HepG2 (cell line): Measurements from ENCODE around the gene SVOP. TPM values are rescaled to one million over a fixed set of nuclear protein-coding genes. Genes with fewer than 3 reads are reported as not detected.

Source experiments
- CERS6 ChIP-seq: sonication (generic); formaldehyde crosslinking; IDR thresholded peaks from 2 replicates; pipeline ENCODE4 v1.5.0; 2020; ENCODE audit warnings: missing genetic modification reagents
- GATAD2A ChIP-seq: IDR thresholded peaks from 2 replicates; pipeline ENCODE4 v1.6.1; 2016
- GZF1 ChIP-seq: sonication (generic); formaldehyde crosslinking; IDR thresholded peaks from 2 replicates; pipeline ENCODE4 v1.5.1; 2020; ENCODE audit warnings: mild to moderate bottlenecking, missing genetic modification reagents
- ISL2 ChIP-seq: sonication (generic); formaldehyde crosslinking; IDR thresholded peaks from 2 replicates; pipeline ENCODE4 v1.5.0; 2020; ENCODE audit warnings: missing genetic modification reagents
- MXD1 ChIP-seq: sonication (generic); formaldehyde crosslinking; IDR thresholded peaks from 2 replicates; pipeline ENCODE4 v1.4.0; 2020; ENCODE audit warnings: mild to moderate bottlenecking, missing genetic modification reagents
- MYNN ChIP-seq: sonication (generic); formaldehyde crosslinking; IDR thresholded peaks from 2 replicates; pipeline ENCODE4 v1.4.0; 2020; ENCODE audit warnings: mild to moderate bottlenecking, low read depth, missing genetic modification reagents
- POGK ChIP-seq: sonication (generic); formaldehyde crosslinking; conservative IDR thresholded peaks from 2 replicates; pipeline ENCODE4 v1.8.0; 2022; ENCODE audit warnings: mild to moderate bottlenecking, moderate library complexity, missing genetic modification reagents
- RBM39 ChIP-seq: fragments of 200-400 bp; formaldehyde crosslinking; IDR thresholded peaks from one replicate; pipeline ENCODE4 v1.6.1; 2018; ENCODE audit warnings: antibody characterized with exemption, mild to moderate bottlenecking, low read depth, low read length; ENCODE audit not compliant: poor library complexity, severe bottlenecking
- REPIN1 ChIP-seq: sonication (generic); formaldehyde crosslinking; IDR thresholded peaks from 2 replicates; pipeline ENCODE4 v1.8.0; 2022; ENCODE audit warnings: missing genetic modification reagents, low read depth, mild to moderate bottlenecking, borderline replicate concordance
- SMAD1 ChIP-seq: sonication (generic); formaldehyde crosslinking; IDR thresholded peaks from 2 replicates; pipeline ENCODE4 v1.4.0; 2020; ENCODE audit warnings: missing genetic modification reagents, low read depth, mild to moderate bottlenecking, borderline replicate concordance
- SP1 ChIP-seq, 2 experiments: fragments of 450-650 bp in 1 of 2; sonication (generic) in 1 of 2; formaldehyde crosslinking in 1 of 2; IDR thresholded peaks; 2 replicates each; pipeline versions ENCODE4 v1.4.0 to v1.6.1; 2016 to 2020; ENCODE audit warnings: missing genetic modification reagents in 1 of 2
- ZBTB44 ChIP-seq: sonication (generic); formaldehyde crosslinking; IDR thresholded peaks from 2 replicates; pipeline ENCODE4 v1.4.0; 2020; ENCODE audit warnings: missing genetic modification reagents
- ZMAT3 ChIP-seq: sonication (generic); formaldehyde crosslinking; conservative IDR thresholded peaks from 2 replicates; pipeline ENCODE4 v1.7.0; 2021; ENCODE audit warnings: missing genetic modification reagents
- ZNF354B ChIP-seq: sonication (generic); formaldehyde crosslinking; IDR thresholded peaks from 2 replicates; pipeline ENCODE4 v1.8.0; 2022; ENCODE audit warnings: mild to moderate bottlenecking, missing genetic modification reagents
- ZNF550 ChIP-seq: sonication (generic); formaldehyde crosslinking; IDR thresholded peaks from 2 replicates; pipeline ENCODE4 v1.4.0; 2020; ENCODE audit warnings: mild to moderate bottlenecking, missing genetic modification reagents, borderline replicate concordance
- ZNF713 ChIP-seq: sonication (generic); formaldehyde crosslinking; IDR thresholded peaks from 2 replicates; pipeline ENCODE4 v1.4.0; 2020; ENCODE audit warnings: mild to moderate bottlenecking, missing genetic modification reagents
- ZNF768 ChIP-seq: sonication (generic); formaldehyde crosslinking; IDR thresholded peaks from 2 replicates; pipeline ENCODE4 v1.4.0; 2020; ENCODE audit warnings: missing genetic modification reagents
- ZNF772 ChIP-seq: sonication (generic); formaldehyde crosslinking; IDR thresholded peaks from 2 replicates; pipeline ENCODE4 v1.5.0; 2020; ENCODE audit warnings: mild to moderate bottlenecking, missing genetic modification reagents
- ZNF883 ChIP-seq: sonication (generic); formaldehyde crosslinking; IDR thresholded peaks from 2 replicates; pipeline ENCODE4 v1.5.1; 2020; ENCODE audit warnings: mild to moderate bottlenecking, missing genetic modification reagents; ENCODE audit errors: not compliant biosample characterization
- ZSCAN25 ChIP-seq: sonication (generic); formaldehyde crosslinking; IDR thresholded peaks from 2 replicates; pipeline ENCODE4 v1.8.0; 2022; ENCODE audit warnings: mild to moderate bottlenecking, missing genetic modification reagents
- polyA plus RNA-seq, 8 experiments: library from polyadenylated mRNA; depleted of rRNA in 3 of 8; stranded (reverse) in 7 of 8; unstranded in 1 of 8; fragments of >200 nt; fragmentation: Illumina TruSeq in 4 of 8; extraction: Trizol in 4 of 8; gene quantifications; 2 replicates each; pipeline versions ENCODE4 v1.2.1 to v1.2.3, GENCODE V29; 2011 to 2016; ENCODE audit warnings: low read depth in 4 of 8, missing spikeins in 1 of 8, mixed read lengths in 1 of 8; ENCODE audit not compliant: insufficient read depth in 1 of 8
- total RNA-seq, 5 experiments: library from RNA; depleted of rRNA; stranded (reverse); fragments of >200 nt; fragmentation: Illumina TruSeq; extraction: Trizol; gene quantifications; 2 replicates each; pipeline ENCODE4 v1.2.3, GENCODE V29; 2016; ENCODE audit warnings: low read depth in 1 of 5
- TF ChIP-seq, protein P1 (sequence below): sonication (generic); formaldehyde crosslinking; IDR thresholded peaks from 2 replicates; pipeline ENCODE4 v1.4.0; 2020; ENCODE audit warnings: missing genetic modification reagents, borderline replicate concordance
- TF ChIP-seq, protein P2 (sequence below): IDR thresholded peaks from 2 replicates; pipeline ENCODE4 v1.6.1; 2018; ENCODE audit warnings: missing genetic modification reagents, mild to moderate bottlenecking, missing compliant biosample characterization

Gene SVOP
- total and polyA plus RNA-seq, 2 of the 13 experiments (the other 11 are each of a cell fraction or from before 2014, with no cell fraction given): not detected

GRCh38 chr12:109020796-109021380 lies at the start of gene SVOP (continued):
- TF ChIP-seq MXD1 (CRISPR knock-in tag) (peak; percentile 70; the same call in 1 of the 2 replicates), ISL2 (CRISPR knock-in tag) (peak; percentile 72), GZF1 (CRISPR knock-in tag) (no peak), ZMAT3 (CRISPR knock-in tag) (peak; percentile 95), ZNF713 (CRISPR knock-in tag) (no peak), ZNF883 (CRISPR knock-in tag) (peak; percentile 89), ZNF354B (peak; percentile 61; the same call in 1 of the 2 replicates), SP1 (IDR thresholded peaks at IDR 0.05) (no peak), SP1 (CRISPR knock-in tag; IDR thresholded peaks at IDR 0.05) (peak; percentile 50; the same call in 1 of the 2 replicates), ZSCAN25 (no peak), MYNN (CRISPR knock-in tag) (peak; percentile 94), POGK (CRISPR knock-in tag) (0 out of 2 replicates have a peak, but pooled peaks have one; percentile 77), RBM39 (no peak), ZNF768 (CRISPR knock-in tag) (peak; percentile 83), REPIN1 (CRISPR knock-in tag) (peak; percentile 90), SMAD1 (CRISPR knock-in tag) (no peak), CERS6 (CRISPR knock-in tag) (no peak), ZNF772 (CRISPR knock-in tag) (0 out of 2 replicates have a peak, but pooled peaks have one; percentile 42), ZBTB44 (CRISPR knock-in tag) (peak; percentile 95), GATAD2A (peak; percentile 64; the same call in 1 of the 2 replicates), ZNF550 (no peak)
- TF ChIP-seq, protein P1, sequence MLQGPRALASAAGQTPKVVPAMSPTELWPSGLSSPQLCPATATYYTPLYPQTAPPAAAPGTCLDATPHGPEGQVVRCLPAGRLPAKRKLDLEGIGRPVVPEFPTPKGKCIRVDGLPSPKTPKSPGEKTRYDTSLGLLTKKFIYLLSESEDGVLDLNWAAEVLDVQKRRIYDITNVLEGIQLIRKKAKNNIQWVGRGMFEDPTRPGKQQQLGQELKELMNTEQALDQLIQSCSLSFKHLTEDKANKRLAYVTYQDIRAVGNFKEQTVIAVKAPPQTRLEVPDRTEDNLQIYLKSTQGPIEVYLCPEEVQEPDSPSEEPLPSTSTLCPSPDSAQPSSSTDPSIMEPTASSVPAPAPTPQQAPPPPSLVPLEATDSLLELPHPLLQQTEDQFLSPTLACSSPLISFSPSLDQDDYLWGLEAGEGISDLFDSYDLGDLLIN (CRISPR knock-in tag): peak; percentile 70; the same call in 1 of the 2 replicates
- TF ChIP-seq, protein P2, sequence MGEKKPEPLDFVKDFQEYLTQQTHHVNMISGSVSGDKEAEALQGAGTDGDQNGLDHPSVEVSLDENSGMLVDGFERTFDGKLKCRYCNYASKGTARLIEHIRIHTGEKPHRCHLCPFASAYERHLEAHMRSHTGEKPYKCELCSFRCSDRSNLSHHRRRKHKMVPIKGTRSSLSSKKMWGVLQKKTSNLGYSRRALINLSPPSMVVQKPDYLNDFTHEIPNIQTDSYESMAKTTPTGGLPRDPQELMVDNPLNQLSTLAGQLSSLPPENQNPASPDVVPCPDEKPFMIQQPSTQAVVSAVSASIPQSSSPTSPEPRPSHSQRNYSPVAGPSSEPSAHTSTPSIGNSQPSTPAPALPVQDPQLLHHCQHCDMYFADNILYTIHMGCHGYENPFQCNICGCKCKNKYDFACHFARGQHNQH (CRISPR knock-in tag): peak; percentile 72; the same call in 1 of the 2 replicates
